BJ (cell line): ENCODE data around the gene RAD54L. TPM values are rescaled to one million over a fixed set of nuclear protein-coding genes. Genes with fewer than 3 reads are reported as not detected.
"Not testable (repeated sequence)": the region's sequence is repeated elsewhere in the genome, so short reads cannot be mapped to it uniquely, and the experiment has no call there.

Experiments used
- CTCF ChIA-PET: fragments of 350-600 bp; formaldehyde crosslinking; extraction: SDS; loops from one replicate; lab custom pipeline; 2021; ENCODE audit warnings: antibody characterized with exemption, inconsistent platforms; lab: Yijun Ruan, JAX
- POLR2A ChIA-PET: fragments of 300-600 bp; sonication (Branson Sonifier 250); formaldehyde crosslinking; extraction: SDS; loops from one replicate; lab custom pipeline; 2021; ENCODE audit warnings: antibody characterized with exemption; lab: Charles Lee
- DNase-seq: peaks from one replicate; pipeline ENCODE4 v3.0.0-alpha.2; 2011; ENCODE audit warnings: low read depth
- H3K27me3 ChIP-seq: 2 replicates; pipeline ENCODE4 v1.6.0; 2011; ENCODE audit warnings: low read length; ENCODE audit not compliant: control insufficient read depth, insufficient read depth
- H3K36me3 ChIP-seq: 2 replicates; pipeline ENCODE4 v1.5.1; 2011; ENCODE audit warnings: low read length; ENCODE audit not compliant: control insufficient read depth, insufficient read depth
- H3K4me3 ChIP-seq: 2 replicates; pipeline ENCODE4 v1.5.1; 2011; ENCODE audit warnings: low read depth, mild to moderate bottlenecking, control low read depth, low read length
- CTCF ChIP-seq: IDR thresholded peaks from 2 replicates; pipeline ENCODE4 v1.5.1; 2011; ENCODE audit warnings: low read depth, mild to moderate bottlenecking, control low read depth, inconsistent platforms, low read length, moderate library complexity; ENCODE audit not compliant: insufficient read depth
- polyA plus RNA-seq: library from polyadenylated mRNA; depleted of rRNA; stranded (reverse); fragments of >200 nt; gene quantifications from 2 replicates; pipeline ENCODE4 v1.2.3, GENCODE V29; 2011; rRNA removed

RAD54L gene
- polyA plus RNA-seq, 1 experiment = 5.6 TPM

- Histone ChIP-seq H3K36me3 (peaks cover 4% of the 10 kb centered on the region), H3K4me3 (no peak overlapping the region), H3K27me3 (no peaks in the 10 kb centered on the region)
- DNase-seq = no peak
- ChIA-PET POLR2A (no interaction called here), CTCF (interaction anchor here (0.6 kb wide), 1 partner anchor 42 kb away, joined by 3 read pairs; no protein-coding TSS in a partner anchor)
- no peak for TF ChIP-seq CTCF
These were observed 68.3 kb downstream of the RAD54L start for GRCh38 chr1:46315669-46316403.

DNA sequence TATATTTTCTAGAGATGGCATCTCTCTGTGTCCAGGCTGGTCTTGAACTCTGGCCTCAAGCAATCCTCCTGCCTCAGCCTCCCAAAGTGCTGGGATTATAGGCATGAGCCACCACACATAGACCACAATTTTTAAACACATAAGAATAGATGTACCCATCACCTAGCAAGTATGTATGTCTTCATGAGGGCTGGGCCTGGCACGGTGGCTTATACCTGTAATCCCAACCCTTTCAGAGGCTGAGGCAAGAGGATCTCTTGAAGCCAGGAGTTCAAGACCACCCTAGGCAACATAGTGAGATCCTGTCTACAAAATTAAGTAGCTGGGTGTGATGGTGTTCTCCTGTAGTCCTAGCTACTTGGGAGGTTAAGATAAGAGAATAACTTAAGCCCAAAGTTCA is 69.8 kb downstream of the RAD54L start:
- no peak for DNase-seq
- Histone ChIP-seq H3K36me3 (peaks cover 1% of the 10 kb centered on the region), H3K4me3 (no peak overlapping the region), H3K27me3 (no peaks in the 10 kb centered on the region)
- CTCF ChIA-PET = interaction anchor here (0.8 to 0.9 kb wide), 2 partner anchors 10 to 11 kb away, joined by 3 to 4 read pairs; no protein-coding TSS in a partner anchor
- POLR2A ChIA-PET = no interaction called here
- TF ChIP-seq CTCF = no peak

- H3K4me3 ChIP-seq, POLR2A ChIA-PET, H3K36me3 ChIP-seq, DNase-seq, H3K27me3 ChIP-seq: not testable (repeated sequence)
- CTCF ChIA-PET = interaction anchor here (0.7 to 1.4 kb wide), 2 partner anchors 14 to 22 kb away, joined by 3 to 5 read pairs; partner anchors contain the start of gene NSUN4
These were observed 71.7 kb downstream of the RAD54L start for GRCh38 chr1:46319301-46319700.

DNA sequence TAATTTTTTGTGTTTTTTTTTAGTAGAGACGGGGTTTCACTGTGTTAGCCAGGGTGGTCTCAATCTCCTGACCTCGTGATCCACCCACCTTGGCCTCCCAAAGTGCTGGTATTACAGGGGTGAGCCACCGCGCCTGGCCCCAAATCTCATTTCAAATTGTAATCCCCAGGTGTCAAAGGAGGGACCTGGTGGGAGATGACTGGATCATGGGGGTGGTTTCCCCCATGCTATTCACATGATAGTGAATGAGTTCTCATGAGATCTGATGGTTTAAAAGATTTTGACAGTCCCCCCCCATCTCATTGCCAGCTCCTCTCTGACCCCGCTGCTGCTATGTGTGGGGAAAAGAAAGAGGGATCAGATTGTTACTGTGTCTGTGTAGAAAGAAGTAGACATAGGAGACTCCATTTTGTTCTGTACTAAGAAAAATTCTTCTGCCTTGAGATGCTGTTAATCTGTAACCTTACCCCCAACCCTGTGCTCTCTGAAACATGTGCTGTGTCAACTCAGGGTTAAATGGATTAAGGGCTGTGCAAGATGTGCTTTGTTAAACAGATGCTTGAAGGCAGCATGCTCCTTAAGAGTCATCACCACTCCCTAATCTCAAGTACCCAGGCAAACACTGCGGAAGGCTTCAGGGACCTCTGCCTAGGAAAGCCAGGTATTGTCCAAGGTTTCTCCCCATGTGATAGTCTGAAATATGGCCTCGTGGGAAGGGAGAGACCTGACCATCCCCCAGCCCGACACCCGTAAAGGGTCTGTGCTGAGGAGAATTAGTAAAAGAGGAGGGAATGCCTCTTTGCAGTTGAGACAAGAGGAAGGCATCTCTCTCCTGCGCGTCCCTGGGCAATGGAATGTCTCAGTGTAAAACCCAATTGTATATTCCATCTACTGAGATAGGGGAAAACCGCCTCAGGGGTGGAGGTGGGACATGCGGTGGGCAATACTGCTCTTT is 72.7 kb downstream of the RAD54L start:
- POLR2A ChIA-PET, H3K36me3 ChIP-seq, H3K27me3 ChIP-seq, DNase-seq, H3K4me3 ChIP-seq: not testable (repeated sequence)
- CTCF ChIA-PET = interaction anchor here (0.5 to 1.4 kb wide), 2 partner anchors 21 to 924 kb away, joined by 3 to 5 read pairs; partner anchors contain the start of gene NSUN4

GRCh38 chr1:46322191-46322590 is 74.6 kb downstream of the RAD54L start:
- CTCF ChIA-PET, POLR2A ChIA-PET, H3K4me3 ChIP-seq, DNase-seq, H3K27me3 ChIP-seq, H3K36me3 ChIP-seq: not testable (repeated sequence)

GRCh38 chr1:46325285-46326076 is 77.9 kb downstream of the RAD54L start:
- H3K4me3 ChIP-seq, DNase-seq, H3K27me3 ChIP-seq, H3K36me3 ChIP-seq, POLR2A ChIA-PET: not testable (repeated sequence)
- CTCF ChIA-PET = interaction anchor here (0.5 kb wide), 1 partner anchor 105 kb away, joined by 3 read pairs; no protein-coding TSS in a partner anchor

Other genes starting within 250 kb of the RAD54L start
- 1.5 and 2.2 TPM in 2 replicates for gene PIK3R3, start 115.1 kb upstream of the RAD54L start, polyA plus RNA-seq
- 0.64 and 1.1 TPM in 2 replicates for gene TSPAN1, start 72.7 kb upstream of the RAD54L start, polyA plus RNA-seq
- gene P3R3URF, start 71.3 kb upstream of the RAD54L start, polyA plus RNA-seq = not detected in 2 replicates
- gene POMGNT1, start 49.3 kb upstream of the RAD54L start, polyA plus RNA-seq = 60.7 and 80.0 TPM in 2 replicates
- gene LURAP1, start 44.4 kb upstream of the RAD54L start, polyA plus RNA-seq = 2.5 and 3.2 TPM in 2 replicates
- 70.5 and 101 TPM in 2 replicates for gene LRRC41, start 55.9 kb downstream of the RAD54L start, polyA plus RNA-seq
- gene UQCRH, start 55.9 kb downstream of the RAD54L start, polyA plus RNA-seq = 188 and 449 TPM in 2 replicates
- 24.0 and 24.2 TPM in 2 replicates for gene NSUN4, start 93.0 kb downstream of the RAD54L start, polyA plus RNA-seq
- 1.3 and 1.8 TPM in 2 replicates for gene FAAH, start 146.6 kb downstream of the RAD54L start, polyA plus RNA-seq
- not detected in 2 replicates for gene DMBX1, start 242.1 kb downstream of the RAD54L start, polyA plus RNA-seq